Type B pancreatic cell (in vitro differentiated cells): ENCODE data around the gene ROR2. TPM values are rescaled to one million over a fixed set of nuclear protein-coding genes. Genes with fewer than 3 reads are reported as not detected.
A peak's percentile ranks its signal among the peaks of the same experiment; 100 is the strongest.
"Not testable (repeated sequence)": the region's sequence is repeated elsewhere in the genome, so short reads cannot be mapped to it uniquely, and the experiment has no call there.

Experiments used
- DNase-seq: peaks from one replicate; pipeline ENCODE4 v3.0.0; 2021; ENCODE audit warnings: mixed read lengths; ENCODE audit not compliant: unreplicated experiment; ENCODE audit errors: extremely low spot score
- H3K27ac Mint-ChIP-seq: 2 replicates; pipeline ENCODE4 v1.8.0; 2021; ENCODE audit warnings: mild to moderate bottlenecking, mixed read lengths
- H3K27me3 Mint-ChIP-seq: 2 replicates; pipeline ENCODE4 v1.8.0; 2021; ENCODE audit warnings: mixed read lengths
- H3K36me3 Mint-ChIP-seq: 2 replicates; pipeline ENCODE4 v1.8.0; 2021; ENCODE audit warnings: mixed read lengths
- H3K4me1 Mint-ChIP-seq: one replicate; pipeline ENCODE4 v1.8.0; 2021; ENCODE audit warnings: mixed read lengths; ENCODE audit not compliant: unreplicated experiment
- H3K4me3 Mint-ChIP-seq: 2 replicates; pipeline ENCODE4 v1.8.0; 2021; ENCODE audit warnings: mild to moderate bottlenecking, mixed read lengths
- H3K9me3 Mint-ChIP-seq: 2 replicates; pipeline ENCODE4 v1.8.0; 2021; ENCODE audit warnings: mixed read lengths
- CTCF ChIP-seq: fragments of 200-600 bp; sonication (generic); conservative IDR thresholded peaks from 2 replicates; pipeline ENCODE4 v1.5.0; 2021; ENCODE audit warnings: antibody characterized with exemption, mild to moderate bottlenecking
- total RNA-seq: library from RNA; stranded (reverse); gene quantifications from 2 replicates; pipeline ENCODE4 v1.2.1, GENCODE V29; 2021; ENCODE audit warnings: low replicate concordance

Gene ROR2
- total RNA-seq, 1 donor from 2014 or later, result 48.9 TPM

- no peak for DNase-seq
- no peak for TF ChIP-seq CTCF
- Mint-ChIP-seq H3K27me3 (peaks cover 2% of the 10 kb centered on the region), H3K4me3 (no peak overlapping the region), H3K4me1 (no peaks in the 10 kb centered on the region), H3K27ac (no peak overlapping the region), H3K36me3 (no peaks in the 10 kb centered on the region), H3K9me3 (peaks cover 12% of the 10 kb centered on the region)
Observed at GRCh38 chr9:91986248-91986647, 36.2 kb upstream of the ROR2 start.

GRCh38 chr9:91985692-91986091 is 35.7 kb upstream of the ROR2 start:
- no peak for DNase-seq
- no peak overlapping the region for H3K4me3 Mint-ChIP-seq
- no peaks in the 10 kb centered on the region for H3K4me1 Mint-ChIP-seq
- peaks cover 2% of the 10 kb centered on the region for H3K27me3 Mint-ChIP-seq
- H3K36me3 Mint-ChIP-seq, result no peaks in the 10 kb centered on the region
- no peak for TF ChIP-seq CTCF
- peaks cover 11% of the 10 kb centered on the region for H3K9me3 Mint-ChIP-seq
- H3K27ac Mint-ChIP-seq, result no peak overlapping the region

GRCh38 chr9:91978740-91979414 is 28.8 kb upstream of the ROR2 start:
- no peaks in the 10 kb centered on the region for H3K36me3 Mint-ChIP-seq
- DNase-seq, result no peak
- TF ChIP-seq CTCF, result peak; percentile 64
- no peak overlapping the region for H3K4me3 Mint-ChIP-seq
- H3K4me1 Mint-ChIP-seq, result peaks cover 6% of the 10 kb centered on the region
- peaks cover 14% of the 10 kb centered on the region for H3K9me3 Mint-ChIP-seq
- no peak overlapping the region for H3K27ac Mint-ChIP-seq
- H3K27me3 Mint-ChIP-seq, result no peaks in the 10 kb centered on the region

- H3K36me3 Mint-ChIP-seq, H3K27me3 Mint-ChIP-seq, H3K4me3 Mint-ChIP-seq, H3K27ac Mint-ChIP-seq, H3K9me3 Mint-ChIP-seq, DNase-seq: not testable (repeated sequence)
- H3K4me1 Mint-ChIP-seq, result peaks cover 12% of the 10 kb centered on the region
Observed at GRCh38 chr9:91975254-91975653, 25.2 kb upstream of the ROR2 start.

- Mint-ChIP-seq H3K36me3 (no peaks in the 10 kb centered on the region), H3K4me3 (no peak overlapping the region), H3K4me1 (peaks cover 6% of the 10 kb centered on the region), H3K9me3 (no peaks in the 10 kb centered on the region), H3K27ac (no peak overlapping the region), H3K27me3 (peaks cover 14% of the 10 kb centered on the region)
- no peak for TF ChIP-seq CTCF
- DNase-seq, result no peak
Observed at GRCh38 chr9:91972711-91973110, 22.7 kb upstream of the ROR2 start.

GRCh38 chr9:91972076-91972626 is 22.1 kb upstream of the ROR2 start:
- Mint-ChIP-seq H3K9me3 (no peaks in the 10 kb centered on the region), H3K4me3 (no peak overlapping the region), H3K36me3 (no peaks in the 10 kb centered on the region), H3K27me3 (peaks cover 17% of the 10 kb centered on the region), H3K4me1 (peaks cover 6% of the 10 kb centered on the region), H3K27ac (no peak overlapping the region)
- TF ChIP-seq CTCF, result no peak
- no peak for DNase-seq
